Testis (tissue), 3 donors: ENCODE data around the gene CEP83. TPM values are rescaled to one million over a fixed set of nuclear protein-coding genes. Genes with fewer than 3 reads are reported as not detected.

Experiments used
- DNase-seq: peaks from one replicate; pipeline ENCODE4 v3.0.0-alpha.2; 2019
- H3K27ac ChIP-seq, 2 donors: fragments of 200-600 bp; sonication (generic); one replicate each; pipeline ENCODE4 v1.5.1; 2019
- H3K27me3 ChIP-seq: fragments of 200-600 bp; sonication (generic); one replicate; pipeline ENCODE4 v1.5.1; 2019
- H3K36me3 ChIP-seq: fragments of 200-600 bp; sonication (generic); one replicate; pipeline ENCODE4 v1.5.1; 2017; ENCODE audit warnings: low read depth; ENCODE audit errors: missing control alignments
- H3K4me1 ChIP-seq: fragments of 200-600 bp; sonication (generic); one replicate; pipeline ENCODE4 v1.5.1; 2019
- H3K4me3 ChIP-seq, 2 donors: fragments of 200-600 bp; sonication (generic); one replicate each; pipeline ENCODE4 v1.5.1; 2017 to 2019
- H3K9me3 ChIP-seq: fragments of 200-600 bp; sonication (generic); one replicate; pipeline ENCODE4 v1.5.1; 2017
- POLR2A ChIP-seq: fragments of 450-650 bp; IDR thresholded peaks from one replicate; pipeline ENCODE4 v1.6.1; 2017; ENCODE audit warnings: antibody characterized with exemption, mild to moderate bottlenecking, moderate library complexity
- WGBS, 2 donors: methylation state at CpG; one replicate each; pipeline ENCODE4 v1.1.5; 2018; 5-methylcytosine and 5-hydroxymethylcytosine counted together
- intact Hi-C: fragments of 100-400 bp; cut with DNase I; formaldehyde crosslinking; loops from one replicate; pipeline ENCODE4 v1.15.1; 2023; ENCODE audit warnings: low total_unique reads
- polyA plus RNA-seq: library from polyadenylated mRNA; stranded (reverse); fragments of 350-450 nt; fragmentation: Illumina TruSeq; extraction: RNeasy Lipid Tissue Mini Kit (QIAGEN cat#74804); gene quantifications from one replicate; pipeline ENCODE4 v1.2.3, GENCODE V29; 2014; ENCODE audit warnings: low read depth, low replicate concordance; ENCODE audit not compliant: insufficient read depth
- total RNA-seq, 2 donors: library from RNA; depleted of rRNA; stranded (reverse); fragments of >200 nt; gene quantifications; one replicate each; pipeline ENCODE4 v1.2.3, GENCODE V29; 2016
- TF ChIP-seq, protein P1 (sequence below), 3 experiments: fragments of 450-650 bp in 2 of 3; fragments of 200-600 bp in 1 of 3; sonication (generic) in 1 of 3; IDR thresholded peaks; one replicate each; pipeline ENCODE4 v1.5.1; 2016 to 2019; ENCODE audit warnings: antibody characterized with exemption in 3 of 3, mild to moderate bottlenecking in 2 of 3, moderate library complexity in 1 of 3

CEP83 gene
- total and polyA plus RNA-seq, 3 donors from 2014 or later, result 17.9 to 64.1 (median 48.4) TPM

DNA sequence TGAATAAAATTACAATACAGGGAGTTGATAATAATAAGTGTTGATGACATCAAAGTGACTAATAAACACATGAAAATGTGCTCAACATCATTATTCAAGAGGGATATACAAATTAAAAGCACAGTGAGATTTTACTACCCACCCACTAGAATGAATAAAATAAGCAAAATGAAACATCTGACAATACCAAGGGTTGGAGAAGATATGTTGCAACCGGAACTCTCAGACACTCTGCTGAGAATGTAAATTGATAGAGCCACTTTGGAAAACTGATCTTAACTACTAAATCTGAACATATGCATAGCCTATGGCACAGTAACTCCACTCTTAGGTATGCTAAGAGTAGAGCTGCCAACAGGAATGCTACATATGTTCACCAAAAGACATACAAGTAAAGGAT is 44.0 kb upstream of the CEP83 start:
- no peak for TF ChIP-seq POLR2A
- TF ChIP-seq, protein P1, sequence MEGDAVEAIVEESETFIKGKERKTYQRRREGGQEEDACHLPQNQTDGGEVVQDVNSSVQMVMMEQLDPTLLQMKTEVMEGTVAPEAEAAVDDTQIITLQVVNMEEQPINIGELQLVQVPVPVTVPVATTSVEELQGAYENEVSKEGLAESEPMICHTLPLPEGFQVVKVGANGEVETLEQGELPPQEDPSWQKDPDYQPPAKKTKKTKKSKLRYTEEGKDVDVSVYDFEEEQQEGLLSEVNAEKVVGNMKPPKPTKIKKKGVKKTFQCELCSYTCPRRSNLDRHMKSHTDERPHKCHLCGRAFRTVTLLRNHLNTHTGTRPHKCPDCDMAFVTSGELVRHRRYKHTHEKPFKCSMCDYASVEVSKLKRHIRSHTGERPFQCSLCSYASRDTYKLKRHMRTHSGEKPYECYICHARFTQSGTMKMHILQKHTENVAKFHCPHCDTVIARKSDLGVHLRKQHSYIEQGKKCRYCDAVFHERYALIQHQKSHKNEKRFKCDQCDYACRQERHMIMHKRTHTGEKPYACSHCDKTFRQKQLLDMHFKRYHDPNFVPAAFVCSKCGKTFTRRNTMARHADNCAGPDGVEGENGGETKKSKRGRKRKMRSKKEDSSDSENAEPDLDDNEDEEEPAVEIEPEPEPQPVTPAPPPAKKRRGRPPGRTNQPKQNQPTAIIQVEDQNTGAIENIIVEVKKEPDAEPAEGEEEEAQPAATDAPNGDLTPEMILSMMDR (IDR thresholded peaks at IDR 0.05), result no peak
- 0 to 90% methylated on average over 1 of the region's 1 CpG for WGBS, 2 donors
- Histone ChIP-seq H3K9me3 (no peaks in the 10 kb centered on the region), H3K27me3 (no peaks in the 10 kb centered on the region), H3K27ac (no peak overlapping the region), H3K4me1 (no peaks in the 10 kb centered on the region), H3K4me3 (no peak overlapping the region), H3K36me3 (no peaks in the 10 kb centered on the region)
- no peak for DNase-seq
- intact Hi-C loops, result no loop called here

DNA sequence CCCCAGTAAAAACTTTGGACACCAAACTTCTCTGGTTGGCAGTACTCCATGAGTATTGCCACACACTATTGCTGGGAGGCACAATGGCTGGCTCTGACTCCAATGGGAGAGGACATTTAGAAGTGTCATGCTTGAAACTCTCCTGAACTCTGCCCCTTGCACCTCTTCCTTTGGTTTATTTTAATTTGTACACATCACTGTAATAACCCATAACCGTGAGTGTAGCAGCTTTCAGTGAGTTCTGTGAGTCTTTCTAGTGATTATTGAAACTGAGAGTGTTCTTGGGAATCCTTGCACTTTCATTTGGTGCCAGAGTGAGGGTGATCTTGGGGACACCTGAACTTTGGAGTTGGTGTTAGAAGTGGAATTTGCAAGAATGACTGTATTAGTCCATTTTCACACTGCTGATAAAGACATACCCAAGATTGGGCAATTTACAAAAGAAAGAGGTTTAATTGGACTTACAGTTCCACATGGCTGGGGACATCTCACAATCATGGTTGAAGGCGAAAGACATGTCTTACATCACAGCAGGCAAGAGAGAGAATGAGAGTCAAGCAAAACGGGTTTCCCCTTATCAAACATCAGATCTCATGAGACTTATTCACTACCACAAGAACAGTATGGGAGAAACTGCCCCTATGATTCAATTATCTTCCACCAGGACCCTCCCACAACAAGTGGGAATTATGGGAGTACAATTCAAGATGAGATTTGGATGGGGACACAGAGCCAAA is 41.3 kb upstream of the CEP83 start:
- DNase-seq, result no peak
- intact Hi-C loops, result no loop called here
- 53 to 89% methylated on average over 3 of the region's 3 CpGs for WGBS, 2 donors

DNA sequence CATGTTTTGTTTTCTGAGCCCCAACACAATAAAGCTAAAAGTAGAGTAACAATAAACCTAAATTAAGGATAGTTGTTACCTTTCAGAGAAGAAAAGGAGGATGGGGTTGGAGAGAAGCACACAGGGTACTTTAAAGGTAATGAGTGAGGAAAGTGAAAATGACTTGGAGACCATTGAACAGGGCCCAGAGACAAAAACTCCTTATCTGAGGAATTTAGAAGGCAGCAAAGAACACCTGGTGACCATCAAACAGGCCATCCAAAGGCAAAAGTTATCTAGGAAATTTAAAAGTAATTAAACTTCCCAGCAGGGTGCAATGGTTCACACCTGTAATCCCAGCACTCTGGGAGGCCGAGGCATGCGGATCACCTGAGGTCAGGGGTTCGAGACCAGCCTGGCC is 39.0 kb upstream of the CEP83 start:
- H3K9me3 ChIP-seq, result no peaks in the 10 kb centered on the region
- TF ChIP-seq POLR2A, result no peak
- TF ChIP-seq, protein P1 (IDR thresholded peaks at IDR 0.05), result no peak
- 91 to 97% methylated on average over 3 of the region's 3 CpGs for WGBS, 2 donors

More for the DNA sequence above, 41.3 kb upstream of the CEP83 start:
- TF ChIP-seq, protein P1 (IDR thresholded peaks at IDR 0.05), result no peak
- TF ChIP-seq POLR2A, result no peak
- Histone ChIP-seq H3K4me3 (no peak overlapping the region), H3K27ac (no peak overlapping the region), H3K36me3 (no peaks in the 10 kb centered on the region), H3K9me3 (no peaks in the 10 kb centered on the region), H3K27me3 (no peaks in the 10 kb centered on the region), H3K4me1 (no peaks in the 10 kb centered on the region)

DNA sequence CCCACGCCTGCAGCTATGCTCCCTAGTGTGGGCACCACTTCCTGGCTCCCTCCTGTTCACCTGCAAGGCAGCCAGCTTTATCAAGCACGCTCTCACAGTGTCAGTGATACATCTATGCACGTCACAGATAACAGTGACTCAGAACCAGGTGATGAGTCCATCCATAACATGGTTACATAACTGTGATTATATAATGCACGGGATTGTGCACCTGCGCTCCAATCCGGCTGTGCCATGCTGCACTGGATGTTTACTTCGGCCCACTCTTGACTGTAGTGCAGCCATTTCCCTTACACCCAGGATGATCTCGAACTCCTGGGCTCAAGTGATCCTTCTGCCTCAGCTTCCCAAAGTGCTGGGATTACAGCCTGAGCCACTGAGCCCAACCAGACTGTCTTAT is 38.4 kb upstream of the CEP83 start:
- 96 to 99% methylated on average over 8 of the region's 8 CpGs for WGBS, 2 donors
- no peaks in the 10 kb centered on the region for H3K4me1 ChIP-seq
- no peaks in the 10 kb centered on the region for H3K36me3 ChIP-seq
- no peak for DNase-seq
- H3K27me3 ChIP-seq, result no peaks in the 10 kb centered on the region
- intact Hi-C loops, result no loop called here
- TF ChIP-seq POLR2A, result no peak
- TF ChIP-seq, protein P1 (IDR thresholded peaks at IDR 0.05), result no peak
- H3K4me3 ChIP-seq, result no peak overlapping the region
- no peak overlapping the region for H3K27ac ChIP-seq
- H3K9me3 ChIP-seq, result no peaks in the 10 kb centered on the region

More for the DNA sequence above, 39.0 kb upstream of the CEP83 start:
- intact Hi-C loops, result no loop called here
- Histone ChIP-seq H3K27ac (no peak overlapping the region), H3K4me3 (no peak overlapping the region), H3K4me1 (no peaks in the 10 kb centered on the region), H3K27me3 (no peaks in the 10 kb centered on the region), H3K36me3 (no peaks in the 10 kb centered on the region)
- no peak for DNase-seq
